Gastroesophageal sphincter (tissue), 3 donors: ENCODE data around the gene TMPRSS9.

Experiments used
- CTCF ChIP-seq, 4 experiments: fragments of 200-600 bp in 2 of 4; fragments of 450-650 bp in 2 of 4; sonication (generic) in 1 of 4; IDR thresholded peaks; one replicate each; pipeline ENCODE4 v1.5.1; 2017 to 2019; ENCODE audit warnings: antibody characterized with exemption in 4 of 4, mild to moderate bottlenecking in 2 of 4, moderate library complexity in 2 of 4
- POLR2AphosphoS5 ChIP-seq: sonication (generic); formaldehyde crosslinking; IDR thresholded peaks from one replicate; pipeline ENCODE4 v1.6.1; 2017; ENCODE audit warnings: antibody characterized with exemption

- TF ChIP-seq CTCF (IDR thresholded peaks at IDR 0.05), result no peak
- no peak for TF ChIP-seq POLR2AphosphoS5
These were observed 30.6 kb upstream of the TMPRSS9 start for GRCh38 chr19:2329501-2329916.
